ENCODE measurements around the gene SORL1-AS1.

The SORL1-AS1 gene

GRCh38 chr11:121474680-121475079 is 21.9 kb upstream of the SORL1-AS1 start:
- DNase-seq = no peak

DNA sequence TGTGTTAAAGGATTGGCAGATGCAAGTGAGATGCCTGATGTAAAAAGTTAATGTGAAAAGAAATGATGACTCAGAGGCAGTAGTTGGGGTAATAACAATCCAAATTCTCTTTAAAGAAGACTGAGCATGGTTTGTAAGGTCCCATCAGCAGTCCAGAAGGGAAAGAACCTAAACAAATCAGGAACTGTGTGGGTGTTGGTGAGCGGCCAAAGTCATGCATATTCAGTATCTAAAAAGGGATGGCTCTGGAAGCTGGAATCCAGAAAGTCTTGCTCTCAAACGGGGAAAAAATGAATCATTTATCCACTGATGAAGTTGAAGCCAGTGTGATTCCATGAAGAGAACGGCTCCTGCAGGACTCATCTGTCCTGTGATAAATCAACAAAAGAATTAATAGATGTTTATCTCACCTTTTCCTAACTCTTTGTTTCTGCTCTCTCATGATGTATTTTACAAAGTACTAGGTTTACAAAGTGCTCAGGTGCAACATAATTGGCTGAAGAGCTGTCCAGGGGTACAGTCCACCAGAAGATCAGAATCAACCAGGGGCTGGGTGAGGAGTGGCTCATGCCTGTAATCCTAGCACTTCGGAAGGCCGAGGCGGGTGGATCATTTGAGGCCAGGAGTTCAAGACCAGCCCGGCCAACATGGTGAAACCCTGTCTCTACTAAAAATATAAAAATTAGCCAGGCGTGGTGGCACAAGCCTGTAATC is 20.5 kb upstream of the SORL1-AS1 start:
- DNase-seq = no peak

GRCh38 chr11:121472312-121472711 is 19.5 kb upstream of the SORL1-AS1 start:
- DNase-seq = no peak

- DNase-seq = no peak
Measured at GRCh38 chr11:121471167-121471566, 18.4 kb upstream of the SORL1-AS1 start.

DNA sequence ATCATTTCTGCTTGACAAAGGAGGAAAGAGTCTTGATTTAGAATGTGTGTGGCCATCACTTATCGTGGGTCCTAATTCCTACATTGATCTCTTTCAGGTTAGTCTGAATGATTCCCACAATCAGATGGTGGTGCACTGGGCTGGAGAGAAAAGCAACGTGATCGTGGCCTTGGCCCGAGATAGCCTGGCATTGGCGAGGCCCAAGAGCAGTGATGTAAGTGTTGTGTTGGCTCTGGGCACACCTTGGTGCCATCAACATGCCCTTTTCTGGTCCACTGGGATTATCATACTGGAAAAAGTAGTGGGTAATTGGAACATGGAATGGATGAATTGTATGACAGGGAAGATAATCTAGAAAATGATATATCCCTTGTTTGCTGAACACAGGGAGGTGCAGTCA is 17.1 kb upstream of the SORL1-AS1 start:
- no peak for DNase-seq

- no peak for DNase-seq
Measured at GRCh38 chr11:121467965-121468364, 15.2 kb upstream of the SORL1-AS1 start.

GRCh38 chr11:121467471-121467870 is 14.7 kb upstream of the SORL1-AS1 start:
- DNase-seq = no peak

- no peak for DNase-seq
Measured at GRCh38 chr11:121466063-121466794, 13.5 kb upstream of the SORL1-AS1 start.

DNA sequence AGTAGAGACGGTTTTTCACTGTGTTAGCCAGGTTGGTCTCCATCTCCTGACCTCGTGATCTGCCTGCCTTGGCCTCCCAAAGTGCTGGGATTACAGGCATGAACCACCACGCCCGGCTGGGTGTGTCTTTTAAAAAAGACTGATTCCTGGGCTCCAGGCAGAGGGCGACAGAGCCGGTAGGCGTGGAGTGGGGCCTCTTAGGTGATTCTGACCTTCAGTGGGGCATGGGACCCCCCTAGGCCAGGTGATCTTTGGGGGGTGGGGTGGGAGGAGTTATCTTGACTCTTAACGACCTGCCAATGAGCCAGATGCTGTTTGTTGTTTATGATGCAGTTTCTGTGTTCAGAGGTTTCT is 12.9 kb upstream of the SORL1-AS1 start:
- no peak for DNase-seq

- DNase-seq = no peak
Measured at GRCh38 chr11:121464352-121464946, 11.7 kb upstream of the SORL1-AS1 start.

- no peak for DNase-seq
Measured at GRCh38 chr11:121463689-121464335, 11.0 kb upstream of the SORL1-AS1 start.

GRCh38 chr11:121461843-121462242 is 9.1 kb upstream of the SORL1-AS1 start:
- no peak for DNase-seq

DNA sequence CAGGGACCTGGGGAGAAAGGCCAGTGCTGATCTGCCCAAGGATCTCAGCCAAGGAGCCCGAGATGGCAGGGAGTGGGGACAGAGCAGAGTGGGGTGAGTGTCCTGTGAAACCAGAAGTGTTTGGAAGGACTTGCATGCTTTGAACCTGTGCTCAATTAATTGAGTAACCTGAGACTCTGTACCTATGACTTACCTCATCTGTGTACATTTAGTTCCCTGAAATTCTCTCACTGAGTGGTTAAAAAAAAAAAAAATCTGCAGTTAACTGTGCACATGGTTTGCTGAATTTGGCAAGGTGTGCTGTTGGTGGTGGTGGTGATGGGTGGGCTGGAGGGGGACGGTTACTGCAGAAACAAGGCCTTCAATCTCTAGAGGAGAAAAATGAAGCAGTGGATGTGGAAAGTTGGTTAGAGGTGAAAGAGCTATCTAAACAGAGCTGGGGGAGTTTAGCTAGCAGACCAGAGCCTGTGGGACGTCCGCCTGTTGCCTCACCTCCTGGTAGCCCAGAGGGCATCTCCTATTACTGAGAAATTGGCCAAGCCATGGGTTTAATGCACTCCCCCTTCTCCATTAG is 8.3 kb upstream of the SORL1-AS1 start:
- no peak for DNase-seq

GRCh38 chr11:121459413-121460017 is 6.7 kb upstream of the SORL1-AS1 start:
- DNase-seq = no peak

GRCh38 chr11:121458551-121458950 is 5.8 kb upstream of the SORL1-AS1 start:
- no peak for DNase-seq

- no peak for DNase-seq
Measured at GRCh38 chr11:121456816-121457431, 4.2 kb upstream of the SORL1-AS1 start.

DNA sequence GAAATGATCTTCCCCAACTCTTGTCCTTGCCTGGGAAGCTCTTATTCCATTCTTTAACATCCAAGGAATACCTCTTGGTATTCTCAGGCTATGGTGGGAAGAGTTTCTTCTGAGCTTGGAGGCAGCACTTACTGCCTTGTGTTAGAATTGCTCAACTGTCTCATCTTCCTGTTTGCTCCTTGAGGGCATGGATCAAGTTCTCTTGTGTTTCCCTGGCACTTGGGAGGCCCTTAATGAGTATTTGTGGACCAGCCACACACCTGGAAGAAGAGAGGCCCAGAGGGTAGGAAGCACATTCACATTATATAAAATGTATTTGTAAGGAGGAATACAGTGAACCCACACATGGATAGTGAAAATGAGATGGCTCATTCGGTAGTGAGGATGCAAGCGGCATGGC is 3.4 kb upstream of the SORL1-AS1 start:
- DNase-seq = no peak

- no peak for DNase-seq
Measured at GRCh38 chr11:121455115-121455514, 2.3 kb upstream of the SORL1-AS1 start.

- DNase-seq = no peak
Measured at GRCh38 chr11:121453589-121454299, 977 bp upstream of the SORL1-AS1 start.

DNA sequence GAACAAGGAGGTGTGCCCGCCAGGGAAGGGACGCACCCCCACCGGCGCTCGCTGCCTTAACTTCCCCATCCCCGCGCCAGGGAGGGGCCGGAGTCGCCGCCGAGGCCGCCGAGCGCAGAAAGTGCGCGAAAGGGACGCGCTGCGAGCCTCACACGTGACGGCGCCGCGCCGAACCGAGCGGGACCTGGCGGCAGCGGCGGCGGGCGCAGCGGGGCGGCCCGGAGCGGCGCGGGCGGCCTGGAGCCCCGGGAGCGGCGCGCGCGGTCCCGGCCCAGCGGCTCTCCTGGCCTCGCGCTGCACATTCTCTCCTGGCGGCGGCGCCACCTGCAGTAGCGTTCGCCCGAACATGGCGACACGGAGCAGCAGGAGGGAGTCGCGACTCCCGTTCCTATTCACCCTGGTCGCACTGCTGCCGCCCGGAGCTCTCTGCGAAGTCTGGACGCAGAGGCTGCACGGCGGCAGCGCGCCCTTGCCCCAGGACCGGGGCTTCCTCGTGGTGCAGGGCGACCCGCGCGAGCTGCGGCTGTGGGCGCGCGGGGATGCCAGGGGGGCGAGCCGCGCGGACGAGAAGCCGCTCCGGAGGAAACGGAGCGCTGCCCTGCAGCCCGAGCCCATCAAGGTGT is 670 bp downstream of the SORL1-AS1 start, which contains the start of gene SORL1:
Gene SORL1 (plus strand): TSS at position 329 of the 623 bp plus-strand sequence. CDS start 18 bp downstream, at position 347.
- peak; percentile 80 for DNase-seq

Data from right forelimb (tissue), 1 donor.